Type B pancreatic cell (in vitro differentiated cells): Measurements from ENCODE around the gene TEX11. TPM values are rescaled to one million over a fixed set of nuclear protein-coding genes. Genes with fewer than 3 reads are reported as not detected.

Experiments used
- DNase-seq: peaks from one replicate; pipeline ENCODE4 v3.0.0; 2021; ENCODE audit warnings: mixed read lengths; ENCODE audit not compliant: unreplicated experiment; ENCODE audit errors: extremely low spot score
- H3K27ac Mint-ChIP-seq: 2 replicates; pipeline ENCODE4 v1.8.0; 2021; ENCODE audit warnings: mild to moderate bottlenecking, mixed read lengths
- H3K27me3 Mint-ChIP-seq: 2 replicates; pipeline ENCODE4 v1.8.0; 2021; ENCODE audit warnings: mixed read lengths
- H3K36me3 Mint-ChIP-seq: 2 replicates; pipeline ENCODE4 v1.8.0; 2021; ENCODE audit warnings: mixed read lengths
- H3K4me1 Mint-ChIP-seq: one replicate; pipeline ENCODE4 v1.8.0; 2021; ENCODE audit warnings: mixed read lengths; ENCODE audit not compliant: unreplicated experiment
- H3K4me3 Mint-ChIP-seq: 2 replicates; pipeline ENCODE4 v1.8.0; 2021; ENCODE audit warnings: mild to moderate bottlenecking, mixed read lengths
- H3K9me3 Mint-ChIP-seq: 2 replicates; pipeline ENCODE4 v1.8.0; 2021; ENCODE audit warnings: mixed read lengths
- CTCF ChIP-seq: fragments of 200-600 bp; sonication (generic); conservative IDR thresholded peaks from 2 replicates; pipeline ENCODE4 v1.5.0; 2021; ENCODE audit warnings: antibody characterized with exemption, mild to moderate bottlenecking
- total RNA-seq: library from RNA; stranded (reverse); gene quantifications from 2 replicates; pipeline ENCODE4 v1.2.1, GENCODE V29; 2021; ENCODE audit warnings: low replicate concordance

TEX11 gene
- total RNA-seq, 1 donor from 2014 or later = not detected

DNA sequence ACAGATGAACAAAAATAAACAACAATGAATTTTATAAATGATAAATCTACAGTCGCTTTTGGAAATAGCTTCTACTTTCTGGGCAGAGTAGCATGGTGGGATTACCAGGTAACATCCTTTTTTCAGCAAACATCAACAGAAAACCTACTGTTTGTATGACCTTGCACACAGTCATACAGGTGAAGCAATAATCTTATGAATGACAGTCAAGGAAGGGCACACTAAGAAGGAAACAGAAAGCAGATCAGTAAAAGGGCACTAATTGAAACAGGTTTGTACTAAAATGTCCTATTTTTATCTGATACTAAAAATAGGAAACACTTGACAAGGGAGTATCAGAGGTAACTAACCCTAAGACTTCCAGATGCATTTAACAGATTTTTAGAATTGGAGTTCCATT, 355.0 kb downstream of the TEX11 start:
- H3K27ac Mint-ChIP-seq = no peak overlapping the region
- H3K27me3 Mint-ChIP-seq = no peaks in the 10 kb centered on the region
- no peak for DNase-seq
- no peak overlapping the region for H3K4me3 Mint-ChIP-seq
- no peak for TF ChIP-seq CTCF
- H3K9me3 Mint-ChIP-seq = no peaks in the 10 kb centered on the region
- H3K36me3 Mint-ChIP-seq = no peaks in the 10 kb centered on the region
- no peaks in the 10 kb centered on the region for H3K4me1 Mint-ChIP-seq

DNA sequence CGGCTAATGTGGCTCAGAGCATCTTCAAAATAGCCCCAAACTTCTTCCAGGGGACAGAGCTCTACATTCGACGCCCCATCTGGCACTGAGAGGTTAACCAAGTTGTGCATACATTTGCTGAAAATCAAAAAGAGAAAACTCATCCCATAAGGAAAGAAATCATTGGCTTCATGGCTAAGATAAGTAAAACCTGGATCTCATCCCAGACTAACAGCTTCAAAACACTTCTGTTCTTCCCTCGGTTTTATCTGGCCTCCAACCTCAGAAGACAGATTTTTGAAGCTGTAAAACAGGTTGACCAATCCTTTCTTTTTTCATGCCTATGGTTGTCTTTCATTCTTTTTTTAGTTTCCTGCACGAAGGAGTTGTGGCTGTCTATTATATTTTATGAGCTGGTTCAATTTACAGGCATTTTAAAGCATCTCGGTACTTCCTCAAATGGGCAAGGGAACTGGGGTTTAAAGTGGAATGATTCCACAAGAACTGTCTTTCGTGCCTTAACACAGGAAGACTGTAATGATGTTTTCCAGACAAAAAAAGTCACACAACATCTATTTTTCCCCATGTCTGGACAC, 356.3 kb downstream of the TEX11 start:
- no peak for DNase-seq
- Mint-ChIP-seq H3K27me3 (no peaks in the 10 kb centered on the region), H3K27ac (no peak overlapping the region), H3K36me3 (no peaks in the 10 kb centered on the region), H3K9me3 (no peaks in the 10 kb centered on the region), H3K4me3 (no peak overlapping the region), H3K4me1 (no peaks in the 10 kb centered on the region)
- no peak for TF ChIP-seq CTCF

DNA sequence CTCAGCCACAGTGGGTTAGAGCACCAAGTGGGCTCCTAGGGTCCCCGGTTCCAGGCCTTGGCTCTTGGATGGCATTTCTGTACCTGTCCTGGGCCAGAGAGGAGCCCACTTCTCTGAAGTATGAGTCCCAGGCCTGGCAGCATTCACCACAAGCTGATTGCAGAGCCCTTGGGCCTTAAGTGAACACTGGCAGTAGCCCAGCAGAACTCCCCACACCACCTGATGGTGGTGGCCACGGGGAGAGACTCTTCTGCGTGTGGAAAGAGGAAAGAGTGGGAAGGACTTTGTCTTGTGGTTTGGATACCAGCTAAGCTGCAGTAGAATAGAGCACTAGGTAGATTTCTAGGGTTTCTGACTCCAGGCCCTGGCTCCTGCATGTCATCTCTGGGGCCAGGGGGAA, 359.1 kb downstream of the TEX11 start:
- Mint-ChIP-seq H3K27me3 (no peaks in the 10 kb centered on the region), H3K4me3 (no peak overlapping the region), H3K27ac (no peak overlapping the region), H3K4me1 (no peaks in the 10 kb centered on the region), H3K36me3 (no peaks in the 10 kb centered on the region), H3K9me3 (no peaks in the 10 kb centered on the region)
- TF ChIP-seq CTCF = no peak
- no peak for DNase-seq

DNA sequence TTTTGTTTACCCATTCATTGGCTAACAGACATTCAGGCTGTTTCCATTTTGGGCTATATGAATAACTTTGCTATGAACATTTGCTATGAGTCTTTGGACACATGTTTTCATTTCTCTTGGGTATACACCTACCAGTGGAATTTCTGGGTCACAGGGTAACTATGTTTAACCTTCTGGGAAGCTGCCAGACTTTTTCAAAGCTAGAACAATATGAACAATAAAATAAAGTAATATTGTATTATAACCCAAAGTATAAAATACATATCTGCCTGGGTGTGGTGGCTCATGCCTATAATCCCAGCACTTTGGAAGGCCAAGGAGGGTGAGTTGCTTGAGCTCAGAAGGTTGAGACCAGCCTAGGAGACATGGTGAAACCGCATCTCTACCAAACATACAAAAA, 373.3 kb downstream of the TEX11 start:
- no peak for TF ChIP-seq CTCF
- no peak for DNase-seq
- no peak overlapping the region for H3K27ac Mint-ChIP-seq
- H3K27me3 Mint-ChIP-seq = no peaks in the 10 kb centered on the region
- H3K9me3 Mint-ChIP-seq = peaks cover 11% of the 10 kb centered on the region
- H3K4me1 Mint-ChIP-seq = no peaks in the 10 kb centered on the region
- H3K36me3 Mint-ChIP-seq = no peaks in the 10 kb centered on the region
- no peak overlapping the region for H3K4me3 Mint-ChIP-seq

- TF ChIP-seq CTCF = no peak
- Mint-ChIP-seq H3K27me3 (no peaks in the 10 kb centered on the region), H3K9me3 (no peaks in the 10 kb centered on the region), H3K4me3 (no peak overlapping the region), H3K27ac (no peak overlapping the region), H3K4me1 (no peaks in the 10 kb centered on the region), H3K36me3 (no peaks in the 10 kb centered on the region)
- no peak for DNase-seq
Measured at GRCh38 chrX:70527610-70528345, 380.7 kb downstream of the TEX11 start.
